Ramos (cell line): ENCODE results near the gene SEH1L.
"Not testable (repeated sequence)": the region's sequence is repeated elsewhere in the genome, so short reads cannot be mapped to it uniquely, and the experiment has no call there.

Experiments used
- in situ Hi-C: fragments of 300-500 bp; cut with MboI; formaldehyde crosslinking; loops from one replicate; pipeline ENCODE4 v1.14.3; 2022; ENCODE audit warnings: low sequenced_read_pairs; ENCODE audit not compliant: unreplicated experiment

Gene SEH1L

GRCh38 chr18:12990967-12991820, 43.4 kb downstream of the SEH1L start, which contains the start of gene CEP192:
Gene CEP192, plus strand, starts transcription at chr18:12991362. Its CDS starts 8,063 bp downstream, at chr18:12999425.
- in situ Hi-C loops, result no loop called here

- in situ Hi-C loops, result no loop called here
These were observed 44.0 kb downstream of the SEH1L start for GRCh38 chr18:12991821-12992179.

GRCh38 chr18:12993439-12993838, 45.6 kb downstream of the SEH1L start:
- in situ Hi-C loops, result no loop called here

GRCh38 chr18:12995424-12995823, 47.6 kb downstream of the SEH1L start:
- in situ Hi-C loops, result no loop called here

- in situ Hi-C loops, result no loop called here
These were observed 48.2 kb downstream of the SEH1L start for GRCh38 chr18:12995952-12996477.

- in situ Hi-C loops, result no loop called here
These were observed 49.0 kb downstream of the SEH1L start for GRCh38 chr18:12996661-12997292.

- in situ Hi-C loops, result not testable (repeated sequence)
These were observed 49.5 kb downstream of the SEH1L start for GRCh38 chr18:12997330-12997729.

GRCh38 chr18:12998332-12999060, 50.7 kb downstream of the SEH1L start:
- in situ Hi-C loops, result no loop called here

- in situ Hi-C loops, result no loop called here
These were observed 55.7 kb downstream of the SEH1L start for GRCh38 chr18:13003466-13003896.

- in situ Hi-C loops, result no loop called here
These were observed 56.6 kb downstream of the SEH1L start for GRCh38 chr18:13004396-13004795.

GRCh38 chr18:13005289-13005688, 57.5 kb downstream of the SEH1L start:
- in situ Hi-C loops, result no loop called here

GRCh38 chr18:13006531-13007247, 58.9 kb downstream of the SEH1L start:
- in situ Hi-C loops, result no loop called here

- in situ Hi-C loops, result no loop called here
These were observed 59.4 kb downstream of the SEH1L start for GRCh38 chr18:13007248-13007560.

GRCh38 chr18:13011719-13012118, 63.9 kb downstream of the SEH1L start:
- in situ Hi-C loops, result no loop called here

GRCh38 chr18:13014232-13014631, 66.4 kb downstream of the SEH1L start:
- in situ Hi-C loops, result no loop called here

GRCh38 chr18:13014818-13015217, 67.0 kb downstream of the SEH1L start:
- in situ Hi-C loops, result no loop called here

- in situ Hi-C loops, result no loop called here
These were observed 69.5 kb downstream of the SEH1L start for GRCh38 chr18:13017247-13017875.

GRCh38 chr18:13018374-13018773, 70.6 kb downstream of the SEH1L start:
- in situ Hi-C loops, result no loop called here

- in situ Hi-C loops, result no loop called here
These were observed 71.5 kb downstream of the SEH1L start for GRCh38 chr18:13019301-13019700.

- in situ Hi-C loops, result no loop called here
These were observed 74.8 kb downstream of the SEH1L start for GRCh38 chr18:13022644-13023043.
